OCI-LY7 (cell line): ENCODE data around the gene HAPLN3. TPM values are rescaled to one million over a fixed set of nuclear protein-coding genes. Genes with fewer than 3 reads are reported as not detected.

Experiments
- BruUV-seq: library from RNA; stranded (reverse); fragments of 400-500 nt; replicated peaks from 2 replicates; lab custom pipeline; 2021; lab: Mats Ljungman, UMichigan
- CTCF ChIA-PET: fragments of 300-600 bp; sonication (Branson Sonifier 250); formaldehyde crosslinking; loops from one replicate; lab custom pipeline; 2022; ENCODE audit warnings: antibody characterized with exemption; ENCODE audit not compliant: unreplicated experiment; lab: Charles Lee
- POLR2A ChIA-PET: fragments of 300-600 bp; sonication (Branson Sonifier 250); formaldehyde crosslinking; loops from one replicate; lab custom pipeline; 2022; ENCODE audit warnings: antibody characterized with exemption; lab: Charles Lee
- DNase-seq: peaks from one replicate; pipeline ENCODE4 v3.0.0-alpha.2; 2015; ENCODE audit warnings: low spot score
- H2AFZ ChIP-seq: fragments of 200-600 bp; sonication (generic), shearing (Covaris generic); 2 replicates; pipeline ENCODE4 v1.6.1; 2014; ENCODE audit warnings: mild to moderate bottlenecking, antibody characterized with exemption, low read length, moderate library complexity
- H3K27ac ChIP-seq: fragments of 200-600 bp; sonication (generic); 2 replicates; pipeline ENCODE4 v1.5.1; 2014; ENCODE audit warnings: mixed run types, low read depth, mild to moderate bottlenecking, moderate library complexity, low read length, inconsistent platforms; ENCODE audit not compliant: poor library complexity, severe bottlenecking
- H3K36me3 ChIP-seq: fragments of 200-600 bp; sonication (generic); 2 replicates; pipeline ENCODE4 v1.6.1; 2014; ENCODE audit warnings: mild to moderate bottlenecking, antibody characterized with exemption, low read length, moderate library complexity, mixed read lengths; ENCODE audit not compliant: insufficient read depth
- H3K4me1 ChIP-seq: fragments of 200-600 bp; sonication (generic); 2 replicates; pipeline ENCODE4 v1.5.1; 2014; ENCODE audit warnings: mild to moderate bottlenecking, low read length; ENCODE audit not compliant: insufficient read depth, poor library complexity, severe bottlenecking
- H3K4me2 ChIP-seq: fragments of 200-600 bp; sonication (generic); 2 replicates; pipeline ENCODE4 v1.6.1; 2014; ENCODE audit warnings: mild to moderate bottlenecking, low read length
- H3K4me3 ChIP-seq: fragments of 200-600 bp; sonication (generic); 2 replicates; pipeline ENCODE4 v1.5.1; 2014; ENCODE audit warnings: mild to moderate bottlenecking, low read depth, low read length; ENCODE audit not compliant: poor library complexity, severe bottlenecking
- H3K79me2 ChIP-seq: fragments of 200-600 bp; sonication (generic); 2 replicates; pipeline ENCODE4 v1.6.1; 2016; ENCODE audit warnings: low read depth, mild to moderate bottlenecking, low read length, moderate library complexity, mixed read lengths; ENCODE audit not compliant: insufficient read depth
- H3K9me2 ChIP-seq: fragments of 200-600 bp; sonication (generic); 2 replicates; pipeline ENCODE4 v1.6.1; 2016; ENCODE audit warnings: mild to moderate bottlenecking, low read length, mixed read lengths; ENCODE audit not compliant: insufficient read depth
- H3K9me3 ChIP-seq: fragments of 200-600 bp; sonication (generic); 2 replicates; pipeline ENCODE4 v1.6.1; 2014; ENCODE audit warnings: mild to moderate bottlenecking, mixed run types, low read length, mixed read lengths
- H4K20me1 ChIP-seq: fragments of 200-600 bp; sonication (generic); 2 replicates; pipeline ENCODE4 v1.6.1; 2014; ENCODE audit warnings: mild to moderate bottlenecking, antibody characterized with exemption, low read length, moderate library complexity, mixed read lengths; ENCODE audit not compliant: insufficient read depth
- CTCF ChIP-seq: fragments of 200-600 bp; sonication (generic); conservative IDR thresholded peaks from 2 replicates; pipeline ENCODE4 v1.5.1; 2014; ENCODE audit warnings: mild to moderate bottlenecking, antibody characterized with exemption, low read length, moderate library complexity, mixed read lengths
- EZH2phosphoT487 ChIP-seq: fragments of 200-600 bp; sonication (generic); IDR thresholded peaks from 2 replicates; pipeline ENCODE4 v1.6.1; 2018; ENCODE audit warnings: low read depth, borderline replicate concordance, mild to moderate bottlenecking, mixed run types, antibody characterized with exemption, low read length, moderate library complexity, mixed read lengths
- intact Hi-C: fragments of 100-400 bp; cut with micrococcal nuclease; formaldehyde crosslinking; loops from one replicate; pipeline ENCODE4 v1.10.0; 2022; ENCODE audit not compliant: unreplicated experiment
- total RNA-seq, 2 experiments: library from RNA; depleted of rRNA in 1 of 2; stranded (reverse); fragments of >200 nt in 1 of 2; shearing (Covaris generic) in 1 of 2; gene quantifications; 2 replicates each; pipeline ENCODE4 v1.2.3, GENCODE V29; 2014 to 2022

Gene HAPLN3
- total RNA-seq, 2 experiments from 2014 or later = 0.93 to 0.98 TPM

- Histone ChIP-seq H3K4me2 (no peak overlapping the region), H4K20me1 (no peaks in the 10 kb centered on the region), H3K4me1 (no peaks in the 10 kb centered on the region), H3K4me3 (no peak overlapping the region), H3K9me3 (no peaks in the 10 kb centered on the region), H3K9me2 (no peaks in the 10 kb centered on the region), H3K27ac (no peak overlapping the region), H2AFZ (no peak overlapping the region), H3K79me2 (no peaks in the 10 kb centered on the region), H3K36me3 (no peaks in the 10 kb centered on the region)
- TF ChIP-seq CTCF (no peak), EZH2phosphoT487 (no peak)
- DNase-seq = no peak
- no TSS peak for BruUV-seq
- ChIA-PET CTCF (interaction anchor here (0.8 kb wide), 1 partner anchor 33 kb away, joined by 3 read pairs; no protein-coding TSS in a partner anchor), POLR2A (interaction anchor here (0.6 kb wide), 1 partner anchor 256 kb away, joined by 3 read pairs; no protein-coding TSS in a partner anchor)
- intact Hi-C loops = no loop called here
Observed at GRCh38 chr15:88872106-88872505, 23.2 kb downstream of the HAPLN3 start.

- no peak for TF ChIP-seq CTCF
- no peak for TF ChIP-seq EZH2phosphoT487
- no TSS peak for BruUV-seq
Observed at GRCh38 chr15:88871313-88871712, 24.0 kb downstream of the HAPLN3 start.

GRCh38 chr15:88866295-88866881 is 29.0 kb downstream of the HAPLN3 start:
- TF ChIP-seq EZH2phosphoT487 (no peak), CTCF (no peak)
- H3K4me3 ChIP-seq = no peak overlapping the region
- intact Hi-C loops = no loop called here
- H3K4me1 ChIP-seq = no peaks in the 10 kb centered on the region
- no peaks in the 10 kb centered on the region for H4K20me1 ChIP-seq
- CTCF ChIA-PET = no interaction called here
- H3K4me2 ChIP-seq = no peak overlapping the region
- H3K79me2 ChIP-seq = no peaks in the 10 kb centered on the region
- H2AFZ ChIP-seq = no peak overlapping the region
- POLR2A ChIA-PET = no interaction called here
- DNase-seq = no peak
- H3K9me3 ChIP-seq = no peaks in the 10 kb centered on the region
- BruUV-seq = no TSS peak
- no peaks in the 10 kb centered on the region for H3K9me2 ChIP-seq
- H3K27ac ChIP-seq = no peak overlapping the region
- no peaks in the 10 kb centered on the region for H3K36me3 ChIP-seq

More at GRCh38 chr15:88871313-88871712, 24.0 kb downstream of the HAPLN3 start:
- Histone ChIP-seq H3K36me3 (no peaks in the 10 kb centered on the region), H3K27ac (no peak overlapping the region), H3K4me1 (no peaks in the 10 kb centered on the region), H3K9me2 (no peaks in the 10 kb centered on the region), H4K20me1 (no peaks in the 10 kb centered on the region), H3K4me3 (no peak overlapping the region), H3K4me2 (no peak overlapping the region), H3K79me2 (no peaks in the 10 kb centered on the region), H2AFZ (no peak overlapping the region), H3K9me3 (no peaks in the 10 kb centered on the region)
- POLR2A ChIA-PET = no interaction called here
- intact Hi-C loops = no loop called here
- no peak for DNase-seq
- CTCF ChIA-PET = no interaction called here
